Fibroblast of lung (primary cell): ENCODE data around the gene TSPYL4.

Experiments used
- CTCF ChIP-seq, 2 donors: IDR thresholded peaks in 1 of 2; conservative IDR thresholded peaks in 1 of 2; 1 replicate in 1 of 2; 2 replicates in 1 of 2; pipeline ENCODE4 v1.5.1; 2011 to 2012; ENCODE audit warnings: low read length in 2 of 2, control low read depth in 1 of 2, inconsistent platforms in 1 of 2, low read depth in 1 of 2, mild to moderate bottlenecking in 1 of 2
- EZH2 ChIP-seq: IDR thresholded peaks from 2 replicates; pipeline ENCODE4 v1.5.1; 2012; ENCODE audit warnings: low read length, control low read depth, mild to moderate bottlenecking; ENCODE audit errors: missing control alignments

GRCh38 chr6:116286773-116287358, 33.0 kb upstream of the TSPYL4 start:
- no peak for TF ChIP-seq EZH2
- TF ChIP-seq CTCF (conservative IDR thresholded peaks at IDR 0.05 in 1 of 2, IDR thresholded peaks at IDR 0.05 in 1 of 2; ENCODE audit: low read depth in 1 of 2, low read length in 2 of 2): no peak
